DOHH2 (cell line): ENCODE data around the gene ANAPC16.
"Not testable (repeated sequence)": the region's sequence is repeated elsewhere in the genome, so short reads cannot be mapped to it uniquely, and the experiment has no call there.

ENCODE experiments used
- H3F3A ChIP-seq: fragments of 200-600 bp; sonication (generic), shearing (Covaris generic); 2 replicates; pipeline ENCODE4 v1.6.0; 2016; ENCODE audit warnings: antibody characterized with exemption, mild to moderate bottlenecking; ENCODE audit not compliant: control insufficient read depth, insufficient read depth
- H3K27ac ChIP-seq: fragments of 200-600 bp; sonication (generic); 2 replicates; pipeline ENCODE4 v1.5.1; 2014; ENCODE audit warnings: low read depth, mild to moderate bottlenecking, low read length, moderate library complexity
- H3K27me3 ChIP-seq: fragments of 200-600 bp; sonication (generic); 2 replicates; pipeline ENCODE4 v1.6.1; 2014; ENCODE audit warnings: mild to moderate bottlenecking, low read length, mixed read lengths; ENCODE audit not compliant: control insufficient read depth
- H3K36me3 ChIP-seq: fragments of 200-600 bp; sonication (generic); 2 replicates; pipeline ENCODE4 v1.6.1; 2014; ENCODE audit warnings: mild to moderate bottlenecking, low read length, moderate library complexity, mixed read lengths; ENCODE audit not compliant: control insufficient read depth
- H3K4me1 ChIP-seq: fragments of 200-600 bp; sonication (generic); 2 replicates; pipeline ENCODE4 v1.6.1; 2014; ENCODE audit warnings: mild to moderate bottlenecking, low read length, mixed read lengths; ENCODE audit not compliant: control insufficient read depth
- H3K4me2 ChIP-seq: fragments of 200-600 bp; sonication (generic); 2 replicates; pipeline ENCODE4 v1.6.0; 2014; ENCODE audit warnings: mild to moderate bottlenecking, low read length, moderate library complexity
- H3K4me3 ChIP-seq: fragments of 200-600 bp; sonication (generic); 2 replicates; pipeline ENCODE4 v1.5.1; 2014; ENCODE audit warnings: mild to moderate bottlenecking, low read length, mixed read lengths
- H3K79me2 ChIP-seq: fragments of 200-600 bp; sonication (generic); 2 replicates; pipeline ENCODE4 v1.6.1; 2014; ENCODE audit warnings: mild to moderate bottlenecking, low read length, mixed read lengths; ENCODE audit not compliant: control insufficient read depth
- H3K9me2 ChIP-seq: fragments of 200-600 bp; sonication (generic); replicated peaks from 2 replicates; pipeline ENCODE4 v1.6.1; 2014; ENCODE audit warnings: mild to moderate bottlenecking, low read length, mixed read lengths; ENCODE audit not compliant: control insufficient read depth
- H3K9me3 ChIP-seq: fragments of 200-600 bp; sonication (generic); 2 replicates; pipeline ENCODE4 v1.6.1; 2014; ENCODE audit warnings: antibody characterized with exemption, low read length, mixed read lengths; ENCODE audit not compliant: control insufficient read depth, insufficient read depth
- H4K20me1 ChIP-seq: fragments of 200-600 bp; sonication (generic); 2 replicates; pipeline ENCODE4 v1.6.0; 2014; ENCODE audit warnings: low read depth, mild to moderate bottlenecking, antibody characterized with exemption, low read length, moderate library complexity; ENCODE audit not compliant: control insufficient read depth, insufficient read depth
- CTCF ChIP-seq: fragments of 200-600 bp; sonication (generic); IDR thresholded peaks from one replicate; pipeline ENCODE4 v1.5.1; 2014; ENCODE audit warnings: antibody characterized with exemption, mild to moderate bottlenecking, low read depth, low read length; ENCODE audit not compliant: poor library complexity, severe bottlenecking
- EZH2phosphoT487 ChIP-seq: fragments of 200-600 bp; sonication (generic); IDR thresholded peaks from 2 replicates; pipeline ENCODE4 v1.6.1; 2017; ENCODE audit warnings: borderline replicate concordance, mild to moderate bottlenecking, antibody characterized with exemption, low read length, moderate library complexity, mixed read lengths

ANAPC16 gene

GRCh38 chr10:72206511-72207229, 9.1 kb upstream of the ANAPC16 start:
- Histone ChIP-seq H3F3A (peaks cover 2% of the 10 kb centered on the region; the same call in 1 of the 2 replicates), H3K79me2 (no peaks in the 10 kb centered on the region), H4K20me1 (no peaks in the 10 kb centered on the region), H3K4me3 (no peak overlapping the region), H3K9me2 (no peaks in the 10 kb centered on the region), H3K4me2 (no peak overlapping the region), H3K27me3 (no peaks in the 10 kb centered on the region), H3K36me3 (peaks cover 53% of the 10 kb centered on the region), H3K9me3 (no peaks in the 10 kb centered on the region), H3K4me1 (no peaks in the 10 kb centered on the region), H3K27ac (no peak overlapping the region)
- TF ChIP-seq CTCF (no peak), EZH2phosphoT487 (no peak)

GRCh38 chr10:72208526-72208925, 7.3 kb upstream of the ANAPC16 start:
- H3K4me3 ChIP-seq, H4K20me1 ChIP-seq, H3K27me3 ChIP-seq, H3K27ac ChIP-seq, H3K9me2 ChIP-seq, H3K9me3 ChIP-seq, H3F3A ChIP-seq, H3K4me1 ChIP-seq, H3K79me2 ChIP-seq, H3K4me2 ChIP-seq: not testable (repeated sequence)
- H3K36me3 ChIP-seq, result peaks cover 48% of the 10 kb centered on the region

- H3F3A ChIP-seq, H3K4me3 ChIP-seq, H3K27me3 ChIP-seq, H3K9me3 ChIP-seq, H3K4me2 ChIP-seq, H4K20me1 ChIP-seq, H3K27ac ChIP-seq, H3K9me2 ChIP-seq: not testable (repeated sequence)
- H3K36me3 ChIP-seq, result peaks cover 40% of the 10 kb centered on the region
- H3K4me1 ChIP-seq, result peaks cover 16% of the 10 kb centered on the region
- H3K79me2 ChIP-seq, result peaks cover 31% of the 10 kb centered on the region
Measured at GRCh38 chr10:72211381-72211780, 4.4 kb upstream of the ANAPC16 start.

GRCh38 chr10:72211832-72212231, 4.0 kb upstream of the ANAPC16 start:
- H3K4me2 ChIP-seq, H3K4me3 ChIP-seq: not testable (repeated sequence)

GRCh38 chr10:72218325-72218724, 2.5 kb downstream of the ANAPC16 start:
- Histone ChIP-seq H3F3A (peaks cover 23% of the 10 kb centered on the region), H3K4me3 (peak overlapping the region; percentile 55), H3K36me3 (peaks cover 41% of the 10 kb centered on the region), H3K79me2 (peaks cover 82% of the 10 kb centered on the region), H3K4me2 (peak overlapping the region; percentile 76), H4K20me1 (peaks cover 9% of the 10 kb centered on the region), H3K27me3 (no peaks in the 10 kb centered on the region), H3K9me3 (no peaks in the 10 kb centered on the region), H3K27ac (peak overlapping the region; percentile 61), H3K9me2 (no peaks in the 10 kb centered on the region), H3K4me1 (peaks cover 51% of the 10 kb centered on the region)
- TF ChIP-seq CTCF, result no peak
- no peak for TF ChIP-seq EZH2phosphoT487

More at GRCh38 chr10:72211832-72212231, 4.0 kb upstream of the ANAPC16 start:
- not testable (repeated sequence) for H3F3A ChIP-seq, H3K9me2 ChIP-seq, H3K27me3 ChIP-seq, H4K20me1 ChIP-seq, H3K9me3 ChIP-seq, H3K27ac ChIP-seq
- H3K36me3 ChIP-seq, result peaks cover 39% of the 10 kb centered on the region
- peaks cover 19% of the 10 kb centered on the region for H3K4me1 ChIP-seq
- peaks cover 36% of the 10 kb centered on the region for H3K79me2 ChIP-seq
